Fibroblast of lung (primary cell): ENCODE results near the gene FAM241B. TPM values are rescaled to one million over a fixed set of nuclear protein-coding genes. Genes with fewer than 3 reads are reported as not detected.
A peak's percentile ranks its signal among the peaks of the same experiment; 100 is the strongest.

Source experiments
- DNase-seq, 2 donors: peaks; one replicate each; pipeline versions ENCODE4 v3.0.0 to v3.0.0-alpha.2; 2010; ENCODE audit warnings: low read depth in 2 of 2
- H2AFZ ChIP-seq: 2 replicates; pipeline ENCODE4 v1.5.1; 2012; ENCODE audit warnings: low read length, control low read depth, inconsistent platforms
- H3K27ac ChIP-seq: 2 replicates; pipeline ENCODE4 v1.5.1; 2011; ENCODE audit warnings: low read length, control low read depth; ENCODE audit not compliant: insufficient read depth
- H3K27me3 ChIP-seq: 2 replicates; pipeline ENCODE4 v1.5.1; 2011; ENCODE audit warnings: mild to moderate bottlenecking, low read length; ENCODE audit not compliant: control insufficient read depth, insufficient read depth
- H3K36me3 ChIP-seq: 2 replicates; pipeline ENCODE4 v1.5.1; 2011; ENCODE audit warnings: low read length; ENCODE audit not compliant: control insufficient read depth, insufficient read depth
- H3K4me1 ChIP-seq: 2 replicates; pipeline ENCODE4 v1.5.1; 2011; ENCODE audit warnings: low read length; ENCODE audit not compliant: control insufficient read depth, insufficient read depth; ENCODE audit errors: extremely low read depth
- H3K4me2 ChIP-seq: 2 replicates; pipeline ENCODE4 v1.5.1; 2011; ENCODE audit warnings: low read length, control low read depth; ENCODE audit not compliant: insufficient read depth; ENCODE audit errors: extremely low read depth
- H3K4me3 ChIP-seq, 4 experiments: fragments of 200-600 bp in 1 of 4; sonication (generic) in 1 of 4; replicated peaks in 1 of 4; 2 replicates each; pipeline ENCODE4 v1.5.1; 2011 to 2016; ENCODE audit warnings: low read length in 4 of 4, low read depth in 3 of 4, mild to moderate bottlenecking in 3 of 4, control low read depth in 2 of 4, inconsistent platforms in 1 of 4, mixed read lengths in 1 of 4; ENCODE audit not compliant: insufficient read depth in 1 of 4; ENCODE audit errors: control extremely low read depth in 1 of 4
- H3K79me2 ChIP-seq: 2 replicates; pipeline ENCODE4 v1.5.1; 2012; ENCODE audit warnings: mild to moderate bottlenecking, low read length, inconsistent platforms; ENCODE audit not compliant: control insufficient read depth, insufficient read depth
- H3K9ac ChIP-seq: 2 replicates; pipeline ENCODE4 v1.5.1; 2011; ENCODE audit warnings: mild to moderate bottlenecking, low read length, control low read depth; ENCODE audit not compliant: insufficient read depth
- H3K9me3 ChIP-seq: 2 replicates; pipeline ENCODE4 v1.5.1; 2012; ENCODE audit warnings: low read depth, low read length; ENCODE audit not compliant: control insufficient read depth, insufficient read depth
- H4K20me1 ChIP-seq: 2 replicates; pipeline ENCODE4 v1.5.1; 2011; ENCODE audit warnings: low read length; ENCODE audit not compliant: control insufficient read depth, insufficient read depth; ENCODE audit errors: extremely low read depth
- EZH2 ChIP-seq: IDR thresholded peaks from 2 replicates; pipeline ENCODE4 v1.5.1; 2012; ENCODE audit warnings: low read length, control low read depth, mild to moderate bottlenecking; ENCODE audit errors: missing control alignments
- polyA plus RNA-seq, 2 donors: library from polyadenylated mRNA; depleted of rRNA in 1 of 2; stranded (reverse) in 1 of 2; unstranded in 1 of 2; fragments of >200 nt; gene quantifications; 2 replicates each; pipeline ENCODE4 v1.2.1, GENCODE V29; 2011 to 2012; ENCODE audit warnings: missing spikeins in 1 of 2
- total RNA-seq: library from RNA; depleted of rRNA; stranded (reverse); fragments of >200 nt; gene quantifications from 2 replicates; pipeline ENCODE4 v1.2.1, GENCODE V29; 2014
- TF ChIP-seq, protein P1 (sequence below), 2 donors: IDR thresholded peaks in 1 of 2; conservative IDR thresholded peaks in 1 of 2; 1 replicate in 1 of 2; 2 replicates in 1 of 2; pipeline ENCODE4 v1.5.1; 2011 to 2012; ENCODE audit warnings: low read length in 2 of 2, control low read depth in 1 of 2, inconsistent platforms in 1 of 2, low read depth in 1 of 2, mild to moderate bottlenecking in 1 of 2

FAM241B gene
- total and polyA plus RNA-seq, 2 donors (not counting 1 experiment from before 2014, with no cell fraction given): 0.61 to 0.99 TPM

- peaks cover 6% of the 10 kb centered on the region for H3K27me3 ChIP-seq
- H3K4me3 ChIP-seq: no peak overlapping the region
- H3K79me2 ChIP-seq: no peaks in the 10 kb centered on the region
- H3K9ac ChIP-seq: no peak overlapping the region
- DNase-seq: no peak
- no peaks in the 10 kb centered on the region for H3K36me3 ChIP-seq
- no peaks in the 10 kb centered on the region for H4K20me1 ChIP-seq
- no peaks in the 10 kb centered on the region for H3K9me3 ChIP-seq
- no peaks in the 10 kb centered on the region for H3K4me1 ChIP-seq
- H2AFZ ChIP-seq: no peak overlapping the region
- TF ChIP-seq, protein P1, sequence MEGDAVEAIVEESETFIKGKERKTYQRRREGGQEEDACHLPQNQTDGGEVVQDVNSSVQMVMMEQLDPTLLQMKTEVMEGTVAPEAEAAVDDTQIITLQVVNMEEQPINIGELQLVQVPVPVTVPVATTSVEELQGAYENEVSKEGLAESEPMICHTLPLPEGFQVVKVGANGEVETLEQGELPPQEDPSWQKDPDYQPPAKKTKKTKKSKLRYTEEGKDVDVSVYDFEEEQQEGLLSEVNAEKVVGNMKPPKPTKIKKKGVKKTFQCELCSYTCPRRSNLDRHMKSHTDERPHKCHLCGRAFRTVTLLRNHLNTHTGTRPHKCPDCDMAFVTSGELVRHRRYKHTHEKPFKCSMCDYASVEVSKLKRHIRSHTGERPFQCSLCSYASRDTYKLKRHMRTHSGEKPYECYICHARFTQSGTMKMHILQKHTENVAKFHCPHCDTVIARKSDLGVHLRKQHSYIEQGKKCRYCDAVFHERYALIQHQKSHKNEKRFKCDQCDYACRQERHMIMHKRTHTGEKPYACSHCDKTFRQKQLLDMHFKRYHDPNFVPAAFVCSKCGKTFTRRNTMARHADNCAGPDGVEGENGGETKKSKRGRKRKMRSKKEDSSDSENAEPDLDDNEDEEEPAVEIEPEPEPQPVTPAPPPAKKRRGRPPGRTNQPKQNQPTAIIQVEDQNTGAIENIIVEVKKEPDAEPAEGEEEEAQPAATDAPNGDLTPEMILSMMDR (conservative IDR thresholded peaks at IDR 0.05 in 1 of 2, IDR thresholded peaks at IDR 0.05 in 1 of 2; ENCODE audit: low read depth in 1 of 2, low read length in 2 of 2): no peak
- TF ChIP-seq EZH2: no peak
- H3K27ac ChIP-seq: no peak overlapping the region
- no peak overlapping the region for H3K4me2 ChIP-seq
Measured at GRCh38 chr10:69643779-69644657, 14.0 kb downstream of the FAM241B start.

- TF ChIP-seq, protein P1 (conservative IDR thresholded peaks at IDR 0.05 in 1 of 2, IDR thresholded peaks at IDR 0.05 in 1 of 2; ENCODE audit: low read depth in 1 of 2, low read length in 2 of 2): peak; percentile 76 to 89
- no peak for TF ChIP-seq EZH2
- Histone ChIP-seq H3K9ac (no peak overlapping the region), H3K4me3 (no peak overlapping the region), H3K4me1 (no peaks in the 10 kb centered on the region), H3K79me2 (no peaks in the 10 kb centered on the region), H3K27me3 (peaks cover 6% of the 10 kb centered on the region), H3K36me3 (no peaks in the 10 kb centered on the region), H3K9me3 (no peaks in the 10 kb centered on the region), H3K4me2 (no peak overlapping the region), H4K20me1 (no peaks in the 10 kb centered on the region), H2AFZ (no peak overlapping the region), H3K27ac (no peak overlapping the region)
- DNase-seq: peak; percentile 40 to 58
Measured at GRCh38 chr10:69644658-69645295, 14.7 kb downstream of the FAM241B start.

- Histone ChIP-seq H3K4me1 (no peaks in the 10 kb centered on the region), H3K4me2 (no peak overlapping the region), H4K20me1 (no peaks in the 10 kb centered on the region), H3K9ac (no peak overlapping the region), H3K27me3 (peaks cover 3% of the 10 kb centered on the region), H3K9me3 (no peaks in the 10 kb centered on the region), H3K79me2 (no peaks in the 10 kb centered on the region), H3K36me3 (no peaks in the 10 kb centered on the region), H2AFZ (no peak overlapping the region), H3K27ac (no peak overlapping the region), H3K4me3 (no peak overlapping the region)
- no peak for DNase-seq
- no peak for TF ChIP-seq EZH2
- TF ChIP-seq, protein P1 (conservative IDR thresholded peaks at IDR 0.05 in 1 of 2, IDR thresholded peaks at IDR 0.05 in 1 of 2; ENCODE audit: low read depth in 1 of 2, low read length in 2 of 2): no peak
Measured at GRCh38 chr10:69645296-69646184, 15.5 kb downstream of the FAM241B start.
